Lung (tissue), 12 donors: Measurements from ENCODE around the gene EFNA1. TPM values are rescaled to one million over a fixed set of nuclear protein-coding genes. Genes with fewer than 3 reads are reported as not detected.

ENCODE experiments used
- ATAC-seq: fragments of 200-7000 bp; cut with Tn5 transposase; one replicate; pipeline ENCODE4 v1.9.1; 2020; ENCODE audit warnings: moderate number of reproducible peaks; ENCODE audit not compliant: insufficient read depth, low FRiP score
- DNase-seq, 3 donors: peaks; one replicate each; pipeline ENCODE4 v3.0.0-alpha.2; 2013 to 2017
- H3K27ac ChIP-seq, 2 donors: one replicate each; pipeline ENCODE4 v1.5.1; 2013; ENCODE audit warnings: mild to moderate bottlenecking in 2 of 2, moderate library complexity in 2 of 2, control low read depth in 1 of 2, inconsistent platforms in 1 of 2, low read depth in 1 of 2, low read length in 1 of 2
- H3K27me3 ChIP-seq, 3 donors: one replicate each; pipeline ENCODE4 v1.5.1; 2013; ENCODE audit warnings: low read length in 2 of 3; ENCODE audit not compliant: control insufficient read depth in 3 of 3, insufficient read depth in 3 of 3
- H3K36me3 ChIP-seq, 4 donors: one replicate each; pipeline ENCODE4 v1.5.1; 2013; ENCODE audit warnings: low read length in 4 of 4, mild to moderate bottlenecking in 1 of 4, moderate library complexity in 1 of 4; ENCODE audit not compliant: control insufficient read depth in 4 of 4, insufficient read depth in 4 of 4
- H3K4me1 ChIP-seq, 5 donors: one replicate each; pipeline ENCODE4 v1.5.1; 2013; ENCODE audit warnings: low read length in 5 of 5, mild to moderate bottlenecking in 2 of 5, moderate library complexity in 1 of 5; ENCODE audit not compliant: control insufficient read depth in 5 of 5, insufficient read depth in 5 of 5
- H3K4me3 ChIP-seq: one replicate; pipeline ENCODE4 v1.5.1; 2013; ENCODE audit warnings: mild to moderate bottlenecking, control low read depth, moderate library complexity
- H3K9ac ChIP-seq, 2 donors: one replicate each; pipeline ENCODE4 v1.5.1; 2013; ENCODE audit warnings: low read length in 2 of 2, control low read depth in 1 of 2; ENCODE audit not compliant: insufficient read depth in 1 of 2
- H3K9me3 ChIP-seq, 4 donors: one replicate each; pipeline ENCODE4 v1.5.1; 2013; ENCODE audit warnings: low read length in 3 of 4, mild to moderate bottlenecking in 1 of 4, moderate library complexity in 1 of 4; ENCODE audit not compliant: control insufficient read depth in 4 of 4, insufficient read depth in 3 of 4
- WGBS, 2 donors: extraction: QIAGEN DNeasy Blood & Tissue Kit; methylation state at CpG; one replicate each; pipeline ENCODE4 v1.1.7; 2013; 5-methylcytosine and 5-hydroxymethylcytosine counted together
- polyA plus RNA-seq, 2 donors: library from polyadenylated mRNA; stranded (reverse); fragments of 200-250 nt; gene quantifications; one replicate each; pipeline ENCODE4 v1.2.1, GENCODE V29; 2013
- total RNA-seq, 2 donors: library from RNA; depleted of rRNA in 1 of 2; stranded (reverse); fragments of >200 nt in 1 of 2; gene quantifications; one replicate each; pipeline ENCODE4 v1.2.1, GENCODE V29; 2014 to 2021
- TF ChIP-seq, protein P1 (sequence below): IDR thresholded peaks from 2 replicates; pipeline ENCODE4 v1.5.1; 2012; ENCODE audit warnings: mild to moderate bottlenecking; ENCODE audit errors: control extremely low read depth, extremely low read depth
- donor health status: control.
- donor health status: control.
- donor health status: Bipolar disorder and iron deficiency.
- donor health status: healthy.
- donor health status: DM: yes; HTN: yes; CAD: no.

The EFNA1 gene
- total and polyA plus RNA-seq, 4 donors, result 111 to 202 (median 168) TPM

DNA sequence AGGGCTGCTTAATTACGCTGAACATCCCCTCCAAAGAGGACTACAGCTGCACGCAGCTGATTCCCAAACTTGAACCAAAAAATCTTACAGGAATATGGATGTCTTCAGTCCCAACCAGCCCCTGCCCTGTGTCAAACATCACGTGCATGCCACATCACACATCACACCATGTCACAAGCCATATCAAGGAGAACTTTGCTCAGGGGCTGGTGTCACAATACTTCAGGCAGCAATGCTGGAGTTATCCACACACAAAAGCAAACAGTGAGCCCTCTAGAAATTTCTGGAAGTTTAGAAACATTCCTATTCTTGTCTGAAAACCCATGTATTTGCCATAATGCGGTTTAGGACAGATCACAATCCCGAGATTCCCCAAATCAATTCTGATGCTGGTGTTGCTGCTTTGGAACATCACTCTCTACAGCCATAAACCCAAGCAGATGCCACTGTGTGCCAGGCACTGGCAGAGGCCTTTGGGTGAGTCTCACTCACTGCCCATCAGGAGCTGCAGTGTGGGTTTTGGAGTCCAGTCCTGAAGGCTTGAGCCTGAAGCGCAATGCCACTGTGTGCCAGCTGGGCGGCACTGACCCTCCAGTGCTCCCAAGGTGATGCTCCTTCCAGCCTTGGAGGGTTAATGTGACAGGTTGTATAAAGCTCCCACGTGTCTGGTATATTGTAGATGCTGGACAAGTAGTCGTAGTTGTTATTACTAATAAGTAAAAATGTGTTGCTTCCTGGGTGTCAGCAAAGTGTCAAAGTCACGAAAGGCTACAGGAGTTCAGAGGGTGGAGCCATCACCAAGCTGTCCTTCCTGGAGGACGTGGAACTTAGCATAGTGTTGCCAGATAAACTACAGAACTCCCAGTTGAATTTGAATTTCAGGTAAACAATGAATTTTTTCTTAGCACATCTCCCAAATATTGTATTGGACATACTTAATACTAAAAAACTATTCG is 20.1 kb upstream of the EFNA1 start:
- Histone ChIP-seq H3K36me3 (no peaks in the 10 kb centered on the region), H3K4me1 (peaks cover 0 to 3% (median 0%) of the 10 kb centered on the region in 5 donors), H3K27me3 (no peaks in the 10 kb centered on the region), H3K27ac (peak overlapping the region in 1 of 2 donors; percentile 10), H3K4me3 (no peak overlapping the region), H3K9ac (no peak overlapping the region), H3K9me3 (no peaks in the 10 kb centered on the region)
- no peak for ATAC-seq
- no peak for DNase-seq
- 74 to 80% methylated on average over 12 of the region's 12 CpGs for WGBS, 2 donors
- TF ChIP-seq, protein P1, sequence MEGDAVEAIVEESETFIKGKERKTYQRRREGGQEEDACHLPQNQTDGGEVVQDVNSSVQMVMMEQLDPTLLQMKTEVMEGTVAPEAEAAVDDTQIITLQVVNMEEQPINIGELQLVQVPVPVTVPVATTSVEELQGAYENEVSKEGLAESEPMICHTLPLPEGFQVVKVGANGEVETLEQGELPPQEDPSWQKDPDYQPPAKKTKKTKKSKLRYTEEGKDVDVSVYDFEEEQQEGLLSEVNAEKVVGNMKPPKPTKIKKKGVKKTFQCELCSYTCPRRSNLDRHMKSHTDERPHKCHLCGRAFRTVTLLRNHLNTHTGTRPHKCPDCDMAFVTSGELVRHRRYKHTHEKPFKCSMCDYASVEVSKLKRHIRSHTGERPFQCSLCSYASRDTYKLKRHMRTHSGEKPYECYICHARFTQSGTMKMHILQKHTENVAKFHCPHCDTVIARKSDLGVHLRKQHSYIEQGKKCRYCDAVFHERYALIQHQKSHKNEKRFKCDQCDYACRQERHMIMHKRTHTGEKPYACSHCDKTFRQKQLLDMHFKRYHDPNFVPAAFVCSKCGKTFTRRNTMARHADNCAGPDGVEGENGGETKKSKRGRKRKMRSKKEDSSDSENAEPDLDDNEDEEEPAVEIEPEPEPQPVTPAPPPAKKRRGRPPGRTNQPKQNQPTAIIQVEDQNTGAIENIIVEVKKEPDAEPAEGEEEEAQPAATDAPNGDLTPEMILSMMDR, result no peak

DNA sequence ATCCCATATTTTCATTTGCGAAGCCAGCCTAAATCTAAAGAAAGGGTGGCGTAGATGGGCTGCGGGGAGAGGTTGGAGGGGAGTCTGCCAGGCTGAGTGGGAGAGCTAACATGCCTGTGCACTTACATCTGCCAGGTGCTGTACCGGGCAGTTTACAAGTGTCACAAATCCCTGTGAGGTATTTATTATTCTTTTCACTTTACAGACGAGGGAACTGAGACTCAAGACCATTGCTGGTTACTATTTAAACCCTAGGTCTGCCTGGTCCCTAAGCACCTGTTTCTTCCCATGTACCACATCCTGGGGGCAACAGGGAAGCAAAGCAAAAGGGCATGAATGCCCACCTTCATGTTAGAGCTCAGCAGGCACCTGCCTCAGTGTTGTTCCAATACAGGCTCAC is 19.4 kb upstream of the EFNA1 start:
- H3K9ac ChIP-seq, result no peak overlapping the region

DNA sequence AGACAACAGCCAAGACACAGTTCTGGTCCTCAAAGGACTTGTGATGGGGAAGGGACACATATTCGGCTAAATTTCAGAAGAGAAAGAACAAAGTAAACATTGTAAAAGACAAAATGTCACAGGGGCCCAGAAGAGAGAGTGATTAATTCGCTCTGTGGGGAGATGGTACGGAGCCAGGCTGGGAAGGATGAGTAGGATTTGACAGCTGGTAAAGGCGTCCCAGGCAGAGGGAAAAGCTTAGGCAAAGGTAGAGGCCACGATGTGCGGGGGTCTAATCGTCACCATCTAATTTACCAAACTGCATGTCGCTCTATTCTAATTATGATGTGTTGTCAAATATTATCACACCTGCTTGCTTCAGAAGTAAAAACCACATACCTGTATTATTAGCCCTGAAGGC is 17.3 kb upstream of the EFNA1 start:
- Histone ChIP-seq H3K9me3 (no peaks in the 10 kb centered on the region), H3K36me3 (no peaks in the 10 kb centered on the region), H3K9ac (no peak overlapping the region), H3K4me3 (no peak overlapping the region), H3K27me3 (no peaks in the 10 kb centered on the region), H3K27ac (no peak overlapping the region), H3K4me1 (peaks cover 0 to 3% (median 0%) of the 10 kb centered on the region in 5 donors)
- no peak for DNase-seq
- no peak for ATAC-seq
- 91 to 93% methylated on average over 8 of the region's 8 CpGs for whole genome bisulfite sequencing, 2 donors
- TF ChIP-seq, protein P1, result no peak

More for the DNA sequence above, 19.4 kb upstream of the EFNA1 start:
- no peak overlapping the region for H3K27ac ChIP-seq
- no peak for ATAC-seq
- DNase-seq, result no peak
- 78 to 87% methylated on average over 5 of the region's 5 CpGs for WGBS, 2 donors
- H3K9me3 ChIP-seq, result no peaks in the 10 kb centered on the region
- H3K36me3 ChIP-seq, result no peaks in the 10 kb centered on the region
- no peaks in the 10 kb centered on the region for H3K27me3 ChIP-seq
- no peak overlapping the region for H3K4me3 ChIP-seq
- TF ChIP-seq, protein P1, result no peak
- H3K4me1 ChIP-seq, result peaks cover 0 to 3% (median 0%) of the 10 kb centered on the region in 5 donors
